ENCODE data around the gene SRSF4. TPM values are rescaled to one million over a fixed set of nuclear protein-coding genes. Genes with fewer than 3 reads are reported as not detected.

SRSF4 gene
- total RNA-seq, 1 experiment from 2014 or later, result 69.0 TPM

DNA sequence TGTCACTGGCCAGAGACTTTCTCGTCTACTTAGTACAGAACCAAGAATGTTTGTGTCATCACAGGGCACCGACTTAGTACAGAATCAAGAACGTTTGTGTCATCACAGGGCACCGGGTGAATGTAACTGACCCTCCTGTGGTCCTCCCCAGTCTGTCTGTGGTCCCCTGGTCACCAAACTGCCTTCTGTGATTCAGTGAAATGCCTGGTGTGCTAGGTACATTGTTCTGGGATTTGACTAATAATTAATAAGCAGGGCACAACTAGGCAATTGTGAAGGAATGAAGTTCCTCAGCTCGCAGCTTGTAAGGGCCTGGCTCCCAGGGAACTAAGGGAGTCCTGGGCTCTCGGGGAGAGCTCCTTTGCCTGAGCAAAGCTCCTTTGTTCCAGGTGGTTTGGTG is 41.8 kb upstream of the SRSF4 start:
- no peaks in the 10 kb centered on the region for H3K9me2 ChIP-seq (ENCODE audit: insufficient read depth)
- no peaks in the 10 kb centered on the region for H3K27me3 ChIP-seq (ENCODE audit: insufficient read depth, low read length)
- RAD21 ChIA-PET (ENCODE audit: low non-redundant PET in 1 of 2, low total read pairs in 2 of 2, uncharacterized antibody in 2 of 2, unreplicated experiment in 2 of 2), result no interaction called here
- POLR2A ChIA-PET, result no interaction called here
- H3K4me1 ChIP-seq (ENCODE audit: control insufficient read depth in 1 of 2, insufficient read depth in 2 of 2, low read length in 2 of 2), result peaks cover 2 to 7% of the 10 kb centered on the region in 2 experiments; a peak in 2 of 4 replicates
- no peak overlapping the region for H3K4me2 ChIP-seq (ENCODE audit: low read length)
- no peak overlapping the region for H2AFZ ChIP-seq (ENCODE audit: low read depth, low read length, poor library complexity, severe bottlenecking)
- intact Hi-C loops (cut with micrococcal nuclease), result no loop called here
- TF ChIP-seq POLR2AphosphoS5 (IDR thresholded peaks at IDR 0.05; ENCODE audit: low read depth, low read length) (no peak), ELF1 (IDR thresholded peaks at IDR 0.05; ENCODE audit: borderline replicate concordance, low read depth) (no peak), FOSL1 (IDR thresholded peaks at IDR 0.05; ENCODE audit: low read depth) (no peak), YY1 (IDR thresholded peaks at IDR 0.05; ENCODE audit: extremely low read depth, insufficient replicate concordance, low read depth, low read length) (no peak), SP1 (IDR thresholded peaks at IDR 0.05; ENCODE audit: low read depth) (no peak), SRF (IDR thresholded peaks at IDR 0.05; ENCODE audit: low read depth) (no peak), CBX3 (IDR thresholded peaks at IDR 0.05; ENCODE audit: low read depth) (no peak), JUND (IDR thresholded peaks at IDR 0.05) (no peak), ZNF274 (IDR thresholded peaks at IDR 0.05; ENCODE audit: low read depth, low read length) (no peak)
- TF ChIP-seq, protein P1, sequence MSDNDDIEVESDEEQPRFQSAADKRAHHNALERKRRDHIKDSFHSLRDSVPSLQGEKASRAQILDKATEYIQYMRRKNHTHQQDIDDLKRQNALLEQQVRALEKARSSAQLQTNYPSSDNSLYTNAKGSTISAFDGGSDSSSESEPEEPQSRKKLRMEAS (IDR thresholded peaks at IDR 0.05), result no peak
- TF ChIP-seq, protein P2, sequence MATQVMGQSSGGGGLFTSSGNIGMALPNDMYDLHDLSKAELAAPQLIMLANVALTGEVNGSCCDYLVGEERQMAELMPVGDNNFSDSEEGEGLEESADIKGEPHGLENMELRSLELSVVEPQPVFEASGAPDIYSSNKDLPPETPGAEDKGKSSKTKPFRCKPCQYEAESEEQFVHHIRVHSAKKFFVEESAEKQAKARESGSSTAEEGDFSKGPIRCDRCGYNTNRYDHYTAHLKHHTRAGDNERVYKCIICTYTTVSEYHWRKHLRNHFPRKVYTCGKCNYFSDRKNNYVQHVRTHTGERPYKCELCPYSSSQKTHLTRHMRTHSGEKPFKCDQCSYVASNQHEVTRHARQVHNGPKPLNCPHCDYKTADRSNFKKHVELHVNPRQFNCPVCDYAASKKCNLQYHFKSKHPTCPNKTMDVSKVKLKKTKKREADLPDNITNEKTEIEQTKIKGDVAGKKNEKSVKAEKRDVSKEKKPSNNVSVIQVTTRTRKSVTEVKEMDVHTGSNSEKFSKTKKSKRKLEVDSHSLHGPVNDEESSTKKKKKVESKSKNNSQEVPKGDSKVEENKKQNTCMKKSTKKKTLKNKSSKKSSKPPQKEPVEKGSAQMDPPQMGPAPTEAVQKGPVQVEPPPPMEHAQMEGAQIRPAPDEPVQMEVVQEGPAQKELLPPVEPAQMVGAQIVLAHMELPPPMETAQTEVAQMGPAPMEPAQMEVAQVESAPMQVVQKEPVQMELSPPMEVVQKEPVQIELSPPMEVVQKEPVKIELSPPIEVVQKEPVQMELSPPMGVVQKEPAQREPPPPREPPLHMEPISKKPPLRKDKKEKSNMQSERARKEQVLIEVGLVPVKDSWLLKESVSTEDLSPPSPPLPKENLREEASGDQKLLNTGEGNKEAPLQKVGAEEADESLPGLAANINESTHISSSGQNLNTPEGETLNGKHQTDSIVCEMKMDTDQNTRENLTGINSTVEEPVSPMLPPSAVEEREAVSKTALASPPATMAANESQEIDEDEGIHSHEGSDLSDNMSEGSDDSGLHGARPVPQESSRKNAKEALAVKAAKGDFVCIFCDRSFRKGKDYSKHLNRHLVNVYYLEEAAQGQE (IDR thresholded peaks at IDR 0.05; ENCODE audit: low read depth), result no peak
- peaks cover 0 to 23% of the 10 kb centered on the region in 2 experiments; a peak in 1 of 4 replicates for H3K36me3 ChIP-seq (ENCODE audit: control insufficient read depth in 1 of 2, insufficient read depth in 2 of 2, low read length in 2 of 2)
- peaks cover 63% of the 10 kb centered on the region for H3K79me2 ChIP-seq (ENCODE audit: insufficient read depth, low read length)
- H3K4me3 ChIP-seq (replicated peaks in 1 of 2; ENCODE audit: low read depth in 1 of 2, low read length in 2 of 2), result no peak overlapping the region
- no peak overlapping the region for H3K9ac ChIP-seq (ENCODE audit: low read length)
- H3K9me3 ChIP-seq (ENCODE audit: control insufficient read depth in 1 of 2, insufficient read depth in 1 of 2, low read depth in 1 of 2, low read length in 2 of 2), result no peaks in the 10 kb centered on the region
- DNase-seq (ENCODE audit: low read depth, low spot score) (no peak), ATAC-seq (no peak)
- CTCF ChIA-PET, result no interaction called here
- no peak overlapping the region for H3K27ac ChIP-seq (ENCODE audit: low read depth, low read length)
- H4K20me1 ChIP-seq (ENCODE audit: insufficient read depth), result no peaks in the 10 kb centered on the region
- BruUV-seq (replicated peaks), result no TSS peak

All from HCT116 (cell line).